ENCODE measurements around the gene NUS1.

GRCh38 chr6:117687021-117687648 lies 11.9 kb downstream of the NUS1 start:
- TF ChIP-seq CTCF (IDR thresholded peaks at IDR 0.05) (no peak), POLR2A (IDR thresholded peaks at IDR 0.05) (no peak)

Data from Peyer's patch (tissue), 4 donors.